ENCODE results near the gene CCDC24. TPM values are rescaled to one million over a fixed set of nuclear protein-coding genes. Genes with fewer than 3 reads are reported as not detected.
A peak's percentile ranks its signal among the peaks of the same experiment; 100 is the strongest.

The CCDC24 gene
- total and polyA plus RNA-seq, 4 donors: 0.92 to 4.2 (median 2.3) TPM

GRCh38 chr1:43947061-43947873 is 44.1 kb upstream of the CCDC24 start:
- H3K4me1 ChIP-seq (ENCODE audit: control insufficient read depth in 4 of 4, insufficient read depth in 4 of 4, low read length in 3 of 4): peaks cover 5 to 28% (median 22%) of the 10 kb centered on the region in 4 donors
- DNase-seq (ENCODE audit: low spot score): no peak
- WGBS: 8% methylated on average over 27 of the region's 27 CpGs

More at GRCh38 chr1:43947061-43947873, 44.1 kb upstream of the CCDC24 start:
- Histone ChIP-seq H3K9ac (ENCODE audit: low read depth in 1 of 2, low read length in 2 of 2) (peak overlapping the region; percentile 8 to 84), H3K27ac (ENCODE audit: low read depth in 1 of 2, low read length in 2 of 2) (peak overlapping the region; percentile 89 to 98), H3K4me3 (ENCODE audit: low read depth in 1 of 3, low read length in 3 of 3) (peak overlapping the region; percentile 78 to 99 (median 85)), H3K36me3 (ENCODE audit: control insufficient read depth in 4 of 4, insufficient read depth in 3 of 4, low read depth in 1 of 4, low read length in 3 of 4) (peaks cover 0 to 6% (median 0%) of the 10 kb centered on the region in 4 donors), H3K27me3 (ENCODE audit: control insufficient read depth in 4 of 4, insufficient read depth in 4 of 4, low read length in 3 of 4) (no peaks in the 10 kb centered on the region), H3K9me3 (ENCODE audit: control insufficient read depth in 4 of 4, low read length in 3 of 4) (no peaks in the 10 kb centered on the region)
- TF ChIP-seq TAF1 (conservative IDR thresholded peaks at IDR 0.05) (no peak), SP1 (IDR thresholded peaks at IDR 0.05) (no peak), ZBTB33 (IDR thresholded peaks at IDR 0.05) (no peak), RXRA (IDR thresholded peaks at IDR 0.05) (no peak), EGR1 (IDR thresholded peaks at IDR 0.05; ENCODE audit: low read depth in 2 of 2) (no peak), GABPA (IDR thresholded peaks at IDR 0.05 in 1 of 2, conservative IDR thresholded peaks at IDR 0.05 in 1 of 2) (no peak), MAX (IDR thresholded peaks at IDR 0.05) (no peak), RAD21 (IDR thresholded peaks at IDR 0.05) (no peak), ATF3 (IDR thresholded peaks at IDR 0.05) (no peak), YY1 (IDR thresholded peaks at IDR 0.05) (no peak), NR2F2 (IDR thresholded peaks at IDR 0.05) (no peak), HNF4A (conservative IDR thresholded peaks at IDR 0.05) (no peak), FOXA1 (IDR thresholded peaks at IDR 0.05) (no peak), HNF4G (IDR thresholded peaks at IDR 0.05) (no peak), REST (IDR thresholded peaks at IDR 0.05) (no peak), FOXA2 (IDR thresholded peaks at IDR 0.05) (no peak), JUND (IDR thresholded peaks at IDR 0.05) (no peak), CTCF (IDR thresholded peaks at IDR 0.05; ENCODE audit: low read depth, low read length, missing input control) (no peak)
